Neural cell (in vitro differentiated cells): ENCODE measurements around the gene PDAP1. TPM values are rescaled to one million over a fixed set of nuclear protein-coding genes. Genes with fewer than 3 reads are reported as not detected.
A peak's percentile ranks its signal among the peaks of the same experiment; 100 is the strongest.

Source experiments
- H2AFZ ChIP-seq: fragments of 200-600, 300-800 bp; sonication (generic), shearing (Covaris generic); 2 replicates; pipeline ENCODE4 v1.6.0; 2014; ENCODE audit warnings: low read depth, mild to moderate bottlenecking, antibody characterized with exemption, low read length, moderate library complexity
- H3F3A ChIP-seq: fragments of 200-600 bp; shearing (Covaris generic); 2 replicates; pipeline ENCODE4 v1.6.1; 2016; ENCODE audit warnings: mild to moderate bottlenecking, moderate library complexity, mixed read lengths, antibody characterized with exemption, low read length; ENCODE audit not compliant: insufficient read depth, poor library complexity, severe bottlenecking
- H3K27ac ChIP-seq: fragments of 200-600, 300-800 bp; sonication (generic), shearing (Covaris generic); 2 replicates; pipeline ENCODE4 v1.5.1; 2014; ENCODE audit warnings: mild to moderate bottlenecking, low read length, moderate library complexity
- H3K27me3 ChIP-seq: fragments of 300-800, 200-600 bp; sonication (generic), shearing (Covaris generic); 2 replicates; pipeline ENCODE4 v1.6.0; 2014; ENCODE audit warnings: mild to moderate bottlenecking, low read depth, low read length, moderate library complexity; ENCODE audit not compliant: insufficient read depth
- H3K36me3 ChIP-seq: fragments of 300-800, 200-600 bp; sonication (generic), shearing (Covaris generic); 2 replicates; pipeline ENCODE4 v1.5.1; 2014; ENCODE audit warnings: mild to moderate bottlenecking, antibody characterized with exemption, low read length, moderate library complexity; ENCODE audit not compliant: insufficient read depth
- H3K4me2 ChIP-seq: fragments of 300-800, 200-600 bp; sonication (generic), shearing (Covaris generic); 2 replicates; pipeline ENCODE4 v1.6.0; 2014; ENCODE audit warnings: mild to moderate bottlenecking, low read length
- H3K4me3 ChIP-seq: fragments of 300-800, 200-600 bp; sonication (generic), shearing (Covaris generic); 2 replicates; pipeline ENCODE4 v1.5.1; 2014; ENCODE audit warnings: mild to moderate bottlenecking, low read length, moderate library complexity
- H3K79me2 ChIP-seq: fragments of 200-600 bp; shearing (Covaris generic); replicated peaks from 2 replicates; pipeline ENCODE4 v1.6.0; 2014; ENCODE audit warnings: mild to moderate bottlenecking, low read length, moderate library complexity; ENCODE audit not compliant: insufficient read depth
- H3K9ac ChIP-seq: fragments of 300-800, 200-600 bp; sonication (generic), shearing (Covaris generic); 2 replicates; pipeline ENCODE4 v1.6.1; 2016; ENCODE audit warnings: mild to moderate bottlenecking, low read length, mixed read lengths
- H3K9me2 ChIP-seq: fragments of 200-600 bp; shearing (Covaris generic); 2 replicates; pipeline ENCODE4 v1.6.1; 2016; ENCODE audit warnings: mild to moderate bottlenecking, low read length, mixed read lengths; ENCODE audit not compliant: insufficient read depth
- H3K9me3 ChIP-seq: fragments of 200-600, 300-800 bp; sonication (generic), shearing (Covaris generic); 2 replicates; pipeline ENCODE4 v1.6.1; 2016; ENCODE audit warnings: mild to moderate bottlenecking, mixed run types, low read length, moderate library complexity, mixed read lengths
- H4K20me1 ChIP-seq: fragments of 200-600 bp; shearing (Covaris generic); 2 replicates; pipeline ENCODE4 v1.6.1; 2016; ENCODE audit warnings: mild to moderate bottlenecking, mixed run types; ENCODE audit not compliant: insufficient read depth
- EP300 ChIP-seq: fragments of 450-650 bp; conservative IDR thresholded peaks from 2 replicates; pipeline ENCODE4 v1.6.1; 2014; ENCODE audit warnings: antibody characterized with exemption, mild to moderate bottlenecking, moderate library complexity; ENCODE audit not compliant: poor library complexity, severe bottlenecking
- EZH2 ChIP-seq: fragments of 200-600, 300-800 bp; shearing (Covaris generic), sonication (generic); IDR thresholded peaks from 2 replicates; pipeline ENCODE4 v1.6.1; 2014; ENCODE audit warnings: antibody characterized with exemption, low read length, borderline replicate concordance, mild to moderate bottlenecking; ENCODE audit not compliant: insufficient read depth, poor library complexity, severe bottlenecking
- MXI1 ChIP-seq: fragments of 450-650 bp; conservative IDR thresholded peaks from 2 replicates; pipeline ENCODE4 v1.6.1; 2014; ENCODE audit warnings: antibody characterized with exemption, mild to moderate bottlenecking; ENCODE audit not compliant: poor library complexity, severe bottlenecking
- POLR2AphosphoS5 ChIP-seq: IDR thresholded peaks from 2 replicates; pipeline ENCODE4 v1.6.1; 2012
- RAD21 ChIP-seq: fragments of 450-650 bp; conservative IDR thresholded peaks from 2 replicates; pipeline ENCODE4 v1.6.1; 2014; ENCODE audit warnings: antibody characterized with exemption, mild to moderate bottlenecking, moderate library complexity
- REST ChIP-seq: IDR thresholded peaks from 2 replicates; pipeline ENCODE4 v1.6.1; 2012; ENCODE audit warnings: borderline replicate concordance
- TAF1 ChIP-seq: IDR thresholded peaks from 2 replicates; pipeline ENCODE4 v1.6.1; 2012; ENCODE audit warnings: low read depth
- polyA plus RNA-seq: library from polyadenylated mRNA; depleted of rRNA; stranded (reverse); fragments of >200 nt; gene quantifications from 2 replicates; pipeline ENCODE4 v1.2.3, GENCODE V29; 2014
- TF ChIP-seq, protein P1 (sequence below): fragments of 450-650 bp; IDR thresholded peaks from 2 replicates; pipeline ENCODE4 v1.5.1; 2014; ENCODE audit warnings: antibody characterized with exemption, mild to moderate bottlenecking, moderate library complexity; ENCODE audit not compliant: poor library complexity, severe bottlenecking

Gene PDAP1
- polyA plus RNA-seq, 1 donor from 2014 or later, result 185 TPM

- H3K9me2 ChIP-seq, result no peaks in the 10 kb centered on the region
- H3K4me3 ChIP-seq, result peak overlapping the region; percentile 93
- H3K9me3 ChIP-seq, result no peaks in the 10 kb centered on the region
- H3K9ac ChIP-seq, result peak overlapping the region; percentile 94
- peaks cover 3% of the 10 kb centered on the region for H3F3A ChIP-seq
- H3K4me2 ChIP-seq, result peak overlapping the region; percentile 88
- peaks cover 56% of the 10 kb centered on the region for H3K79me2 ChIP-seq
- H4K20me1 ChIP-seq, result no peaks in the 10 kb centered on the region
- no peaks in the 10 kb centered on the region for H3K27me3 ChIP-seq
- peak overlapping the region; percentile 48 for H2AFZ ChIP-seq
- no peaks in the 10 kb centered on the region for H3K36me3 ChIP-seq
- H3K27ac ChIP-seq, result peak overlapping the region; percentile 97
- TF ChIP-seq, protein P1, sequence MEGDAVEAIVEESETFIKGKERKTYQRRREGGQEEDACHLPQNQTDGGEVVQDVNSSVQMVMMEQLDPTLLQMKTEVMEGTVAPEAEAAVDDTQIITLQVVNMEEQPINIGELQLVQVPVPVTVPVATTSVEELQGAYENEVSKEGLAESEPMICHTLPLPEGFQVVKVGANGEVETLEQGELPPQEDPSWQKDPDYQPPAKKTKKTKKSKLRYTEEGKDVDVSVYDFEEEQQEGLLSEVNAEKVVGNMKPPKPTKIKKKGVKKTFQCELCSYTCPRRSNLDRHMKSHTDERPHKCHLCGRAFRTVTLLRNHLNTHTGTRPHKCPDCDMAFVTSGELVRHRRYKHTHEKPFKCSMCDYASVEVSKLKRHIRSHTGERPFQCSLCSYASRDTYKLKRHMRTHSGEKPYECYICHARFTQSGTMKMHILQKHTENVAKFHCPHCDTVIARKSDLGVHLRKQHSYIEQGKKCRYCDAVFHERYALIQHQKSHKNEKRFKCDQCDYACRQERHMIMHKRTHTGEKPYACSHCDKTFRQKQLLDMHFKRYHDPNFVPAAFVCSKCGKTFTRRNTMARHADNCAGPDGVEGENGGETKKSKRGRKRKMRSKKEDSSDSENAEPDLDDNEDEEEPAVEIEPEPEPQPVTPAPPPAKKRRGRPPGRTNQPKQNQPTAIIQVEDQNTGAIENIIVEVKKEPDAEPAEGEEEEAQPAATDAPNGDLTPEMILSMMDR, result no peak
- TF ChIP-seq TAF1 (no peak), RAD21 (no peak), REST (no peak), EP300 (no peak), POLR2AphosphoS5 (no peak), EZH2 (no peak), MXI1 (no peak)
These were observed 785 bp upstream of the PDAP1 start for GRCh38 chr7:99409192-99409572.

DNA sequence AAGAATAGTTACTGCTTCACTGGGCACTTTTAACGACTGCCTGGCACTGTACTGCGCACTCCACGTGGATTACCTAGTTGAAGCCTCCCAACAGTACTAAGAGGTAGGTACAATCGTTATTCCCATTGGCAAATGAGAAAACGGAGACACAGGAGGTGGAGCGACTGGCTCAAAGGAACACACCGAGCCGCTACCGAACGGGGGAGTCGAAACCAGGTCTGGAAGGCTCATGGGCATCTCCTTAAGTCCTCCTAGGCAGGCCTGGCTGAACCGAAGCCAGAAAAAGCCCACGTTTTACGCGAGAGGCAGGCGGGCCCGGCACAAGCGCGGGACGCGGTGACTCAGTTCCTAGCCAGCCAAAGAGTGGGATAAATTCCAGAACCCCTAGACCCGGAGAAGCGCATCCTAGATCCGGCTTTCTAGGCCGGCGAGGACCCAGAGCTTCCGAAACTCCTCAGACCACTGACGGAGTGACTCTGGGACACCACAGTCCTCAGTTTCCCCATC lies 472 bp downstream of the PDAP1 start:
- Histone ChIP-seq H3K79me2 (peaks cover 53% of the 10 kb centered on the region), H3K27ac (peak overlapping the region; percentile 97), H3K9me3 (no peaks in the 10 kb centered on the region), H3K4me2 (peak overlapping the region; percentile 89), H4K20me1 (no peaks in the 10 kb centered on the region), H3K4me3 (peak overlapping the region; percentile 93), H3K27me3 (no peaks in the 10 kb centered on the region), H3K9me2 (no peaks in the 10 kb centered on the region), H2AFZ (peak overlapping the region; percentile 74), H3K36me3 (no peaks in the 10 kb centered on the region), H3K9ac (peak overlapping the region; percentile 94), H3F3A (peaks cover 3% of the 10 kb centered on the region)
- no peak for TF ChIP-seq RAD21
- peak; percentile 77 for TF ChIP-seq MXI1
- TF ChIP-seq, protein P1, result no peak
- no peak for TF ChIP-seq EZH2
